KG1 (cell line): ENCODE data around the gene RANBP3L.

Experiments
- DNase-seq: peaks from one replicate; lab custom pipeline; 2025; lab: John Stamatoyannopoulos, UW

The RANBP3L gene

DNA sequence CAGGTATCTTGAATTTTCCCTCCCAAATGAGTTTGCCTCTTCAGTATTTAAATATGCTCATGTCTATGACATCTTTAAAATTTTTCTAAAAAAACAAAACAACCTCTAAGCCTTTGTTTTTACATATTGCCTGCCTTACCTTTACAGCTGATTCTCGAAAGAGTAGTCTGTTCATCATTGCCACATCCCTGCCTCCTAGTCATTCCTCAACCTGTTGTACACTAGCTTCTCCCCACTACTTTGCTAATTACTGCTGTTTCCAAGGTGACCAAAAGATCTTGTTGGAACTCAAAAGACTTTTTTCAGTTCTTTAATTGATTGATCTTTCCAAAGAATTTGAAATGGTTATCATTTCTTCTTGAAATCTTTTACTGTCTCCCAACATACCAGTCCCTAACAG lies 58.0 kb downstream of the RANBP3L start:
- DNase-seq = no peak

- no peak for DNase-seq
Observed at GRCh38 chr5:36242534-36243485, 58.9 kb downstream of the RANBP3L start.

GRCh38 chr5:36241631-36242533 lies 59.8 kb downstream of the RANBP3L start, which contains the start of gene NADK2:
Gene NADK2 (minus strand): TSS chr5:36241925. CDS start chr5:36241798, 127 bp downstream.
- peak; percentile 94 for DNase-seq

DNA sequence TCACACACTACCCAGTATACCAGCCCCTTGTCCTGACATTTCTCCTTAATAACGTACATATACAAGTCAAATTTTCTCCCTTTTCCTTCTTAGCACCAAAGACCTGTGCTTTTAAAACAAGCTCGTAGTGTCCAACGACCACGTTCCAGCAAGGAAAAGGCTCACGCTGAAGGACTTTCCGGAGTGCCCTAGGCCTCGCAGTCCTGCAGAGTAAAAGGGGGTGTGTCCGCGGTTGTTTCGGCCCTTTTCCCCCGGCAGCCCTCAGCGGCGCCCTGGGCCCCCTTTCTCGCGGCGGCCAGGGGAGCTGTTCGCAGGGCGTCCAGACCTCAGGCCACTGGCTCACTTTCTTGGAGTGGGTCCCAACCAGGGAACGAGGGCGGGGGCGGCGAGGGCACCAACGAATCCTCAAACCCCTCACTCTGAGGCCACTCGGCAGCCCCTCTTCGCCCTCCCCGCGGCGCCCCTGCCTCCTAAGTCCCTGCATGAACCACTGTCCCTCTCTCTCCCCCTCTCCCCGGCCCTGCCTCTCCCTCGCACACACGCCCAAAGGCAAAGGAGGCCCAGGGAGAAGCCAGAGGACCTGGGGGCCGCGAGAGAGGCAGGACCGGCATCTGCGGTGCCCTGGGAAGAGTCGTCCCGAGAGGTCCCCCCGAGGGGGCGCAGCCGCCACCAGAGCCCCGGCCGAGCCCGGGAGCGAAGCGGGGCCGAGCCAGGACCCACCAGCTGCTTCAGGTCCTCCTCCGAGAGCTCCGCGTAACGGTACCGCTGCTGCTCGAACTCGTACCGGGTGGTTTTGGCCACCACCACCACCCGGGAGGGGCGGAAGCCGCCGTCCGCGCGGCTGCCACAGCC lies 60.7 kb downstream of the RANBP3L start:
- DNase-seq = peak; percentile 48

DNA sequence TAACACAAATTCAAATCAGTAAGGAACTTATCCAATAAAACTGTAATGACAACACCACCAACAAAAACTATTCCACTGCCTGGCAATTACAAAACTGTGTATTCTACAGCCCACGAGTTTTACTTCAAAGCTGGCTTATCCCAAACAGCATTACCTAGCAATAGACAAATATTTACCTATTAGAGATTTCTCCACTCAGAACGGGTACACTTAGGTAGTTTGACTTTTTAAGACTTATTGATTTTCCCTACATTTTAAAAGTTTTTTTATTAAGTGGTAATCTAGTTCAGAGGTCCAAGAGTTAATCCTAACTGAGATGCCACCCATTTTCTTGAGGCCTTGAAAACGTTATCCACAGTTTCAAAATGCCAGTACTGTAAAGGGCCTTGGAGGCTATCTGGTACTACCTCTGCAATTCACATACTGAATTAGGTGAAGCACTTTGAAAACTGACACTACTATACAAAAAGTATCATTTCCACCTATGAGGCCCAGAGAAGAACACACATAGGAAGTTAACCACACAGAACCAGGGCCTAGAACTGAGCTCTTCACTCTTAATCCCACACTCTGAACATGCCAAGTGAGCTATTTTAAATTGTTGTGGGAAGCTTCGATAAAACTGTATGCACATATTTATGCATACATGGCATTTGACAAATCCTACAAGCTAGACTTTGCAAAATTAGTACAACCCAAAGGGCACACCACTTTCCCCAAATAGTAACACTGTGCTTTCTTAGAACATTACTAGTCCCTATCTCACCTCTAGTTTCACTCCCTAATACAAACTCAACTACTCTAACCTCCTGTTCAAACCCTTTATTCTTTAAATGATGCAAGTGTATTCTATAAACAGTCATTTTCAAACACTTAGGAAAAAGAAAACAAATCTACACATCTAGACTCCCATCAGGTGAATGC lies 62.1 kb downstream of the RANBP3L start:
- no peak for DNase-seq

- DNase-seq = no peak
Observed at GRCh38 chr5:36238502-36239295, 63.0 kb downstream of the RANBP3L start.

DNA sequence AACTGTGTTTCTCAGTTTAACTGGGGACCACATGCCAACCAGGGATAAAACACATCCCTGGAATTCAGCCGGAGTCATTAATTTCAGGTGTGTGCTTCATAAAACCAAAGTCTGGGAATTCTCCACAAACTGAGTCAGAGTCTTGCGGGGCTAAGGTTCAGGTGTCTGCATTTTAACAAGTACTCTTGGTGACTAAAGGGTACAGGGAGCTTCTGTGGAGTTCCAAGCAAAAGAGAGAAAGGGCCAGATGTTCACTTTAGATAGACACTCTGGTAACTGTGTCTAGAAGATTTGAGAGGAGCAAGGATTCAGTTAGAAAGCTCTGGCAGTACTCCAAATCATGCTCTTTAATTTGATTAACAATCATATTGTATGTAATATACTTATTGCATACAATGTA lies 64.0 kb downstream of the RANBP3L start:
- no peak for DNase-seq

- no peak for DNase-seq
Observed at GRCh38 chr5:36236801-36237200, 64.9 kb downstream of the RANBP3L start.

GRCh38 chr5:36232533-36232932 lies 69.2 kb downstream of the RANBP3L start:
- no peak for DNase-seq

DNA sequence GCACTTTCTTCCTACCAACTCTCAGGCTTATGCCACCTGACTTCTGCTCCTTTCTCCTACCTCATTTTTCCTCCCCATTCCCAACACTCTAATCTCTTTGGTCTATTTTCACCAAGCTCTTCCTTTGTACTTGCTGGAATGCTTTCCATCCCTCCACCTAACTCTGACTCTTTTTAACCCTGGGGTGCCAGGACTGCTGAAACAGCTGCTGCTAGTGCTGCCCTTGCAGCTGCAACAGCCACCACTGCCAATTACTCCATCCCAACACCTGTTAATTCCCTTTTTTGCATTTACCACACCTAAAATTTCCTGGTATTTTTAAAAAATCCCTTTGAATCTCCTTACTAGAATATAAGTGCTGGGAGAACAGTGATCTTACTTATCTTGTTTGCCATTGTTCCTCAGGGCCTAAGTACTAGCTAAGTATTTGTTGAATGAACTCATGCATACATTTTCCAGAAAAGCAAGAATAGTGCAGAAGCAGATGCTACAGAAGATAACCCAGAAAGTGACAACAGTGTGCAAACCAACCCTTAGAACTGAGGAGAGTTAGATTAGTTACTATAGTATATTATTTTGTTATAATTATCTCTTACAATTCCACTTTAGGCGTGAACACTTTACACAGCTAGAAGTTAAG lies 71.4 kb downstream of the RANBP3L start:
- no peak for DNase-seq

GRCh38 chr5:36228505-36228904 lies 73.2 kb downstream of the RANBP3L start:
- DNase-seq = no peak

DNA sequence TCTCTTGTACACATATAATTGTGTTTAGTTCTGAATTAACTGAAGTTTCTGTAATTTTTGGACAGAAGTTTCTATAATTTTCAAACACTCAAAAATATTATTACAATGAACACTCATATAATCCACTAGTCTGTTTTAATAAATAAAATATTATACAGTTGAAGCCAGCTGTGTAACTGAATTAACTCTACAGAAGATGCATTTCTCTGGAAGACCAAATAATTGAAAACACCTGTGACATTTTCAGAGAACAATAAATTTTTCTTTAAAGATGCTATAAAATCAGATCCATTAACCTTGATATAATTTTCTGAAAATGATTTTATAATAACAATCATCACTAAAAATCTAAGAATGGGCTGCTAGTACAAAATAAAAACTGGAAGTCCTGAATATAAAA lies 74.7 kb downstream of the RANBP3L start:
- no peak for DNase-seq

DNA sequence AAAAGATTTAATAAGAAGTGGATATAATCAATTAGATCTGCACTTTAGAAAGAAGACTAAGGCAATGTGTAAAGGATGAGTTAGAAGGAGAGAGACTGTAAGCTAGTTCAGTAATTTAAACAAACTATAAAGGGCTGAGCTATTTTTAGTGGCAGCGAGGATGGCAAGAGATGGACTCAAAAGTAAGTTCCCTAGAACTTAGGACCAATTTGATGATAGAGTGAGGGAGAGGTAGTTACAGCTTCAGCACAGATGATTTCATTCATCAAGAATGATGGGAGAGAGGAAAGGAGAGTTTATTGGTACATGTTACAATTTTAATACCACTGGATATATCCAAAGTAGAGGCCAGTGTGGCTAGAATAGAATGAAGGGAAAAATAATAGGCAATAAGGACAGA lies 79.1 kb downstream of the RANBP3L start:
- DNase-seq = no peak

GRCh38 chr5:36217988-36218387 lies 83.7 kb downstream of the RANBP3L start:
- DNase-seq = no peak

- DNase-seq = no peak
Observed at GRCh38 chr5:36217567-36217966, 84.1 kb downstream of the RANBP3L start.

- DNase-seq = no peak
Observed at GRCh38 chr5:36215910-36216309, 85.8 kb downstream of the RANBP3L start.

GRCh38 chr5:36214436-36214835 lies 87.3 kb downstream of the RANBP3L start:
- DNase-seq = no peak

DNA sequence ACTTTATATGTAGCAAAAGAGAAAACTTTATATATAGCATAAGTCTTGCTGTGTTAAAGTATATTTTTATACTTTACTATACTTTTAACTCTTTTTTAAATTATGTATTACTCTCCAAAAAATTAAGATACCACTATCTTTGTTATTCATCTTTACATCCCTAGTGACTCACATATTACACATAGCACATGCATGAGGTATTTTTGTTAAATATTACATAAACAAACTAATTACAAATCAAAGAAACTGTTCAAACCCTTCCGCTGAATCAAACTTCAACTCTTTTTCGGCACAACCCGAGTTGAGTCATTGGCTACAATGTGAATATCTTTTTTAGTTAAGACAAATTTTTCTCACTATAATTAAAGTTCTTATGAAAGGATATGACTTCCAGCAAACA lies 92.0 kb downstream of the RANBP3L start:
- DNase-seq = no peak

DNA sequence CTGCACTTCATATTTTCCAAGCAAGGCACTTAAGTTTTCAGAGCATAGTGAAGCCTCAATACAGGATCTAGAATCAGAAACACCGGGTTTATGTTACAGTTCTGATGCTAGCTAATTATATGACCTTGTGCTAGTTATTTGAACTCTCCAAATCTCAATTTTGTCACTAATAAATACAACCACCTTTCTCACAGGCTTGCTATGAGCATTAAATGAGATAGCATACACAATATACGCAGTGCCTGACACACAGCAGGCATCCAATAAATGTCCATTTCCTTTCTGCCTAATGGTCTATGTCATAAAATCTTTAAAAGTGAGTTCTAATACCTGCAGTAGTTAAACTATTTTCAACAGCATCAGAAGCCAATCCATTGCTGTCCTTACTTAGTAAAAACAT lies 92.9 kb downstream of the RANBP3L start:
- DNase-seq = no peak
